HPDE6-E6E7 (cell line): Measurements from ENCODE around the gene GPR153.
"Not testable (repeated sequence)": the region's sequence is repeated elsewhere in the genome, so short reads cannot be mapped to it uniquely, and the experiment has no call there.

Experiments
- DNase-seq: peaks from one replicate; pipeline ENCODE4 v3.0.0; 2011; ENCODE audit warnings: missing footprints; ENCODE audit errors: extremely low spot score

Gene GPR153

GRCh38 chr1:6233376-6233775 is 27.5 kb downstream of the GPR153 start:
- no peak for DNase-seq

DNA sequence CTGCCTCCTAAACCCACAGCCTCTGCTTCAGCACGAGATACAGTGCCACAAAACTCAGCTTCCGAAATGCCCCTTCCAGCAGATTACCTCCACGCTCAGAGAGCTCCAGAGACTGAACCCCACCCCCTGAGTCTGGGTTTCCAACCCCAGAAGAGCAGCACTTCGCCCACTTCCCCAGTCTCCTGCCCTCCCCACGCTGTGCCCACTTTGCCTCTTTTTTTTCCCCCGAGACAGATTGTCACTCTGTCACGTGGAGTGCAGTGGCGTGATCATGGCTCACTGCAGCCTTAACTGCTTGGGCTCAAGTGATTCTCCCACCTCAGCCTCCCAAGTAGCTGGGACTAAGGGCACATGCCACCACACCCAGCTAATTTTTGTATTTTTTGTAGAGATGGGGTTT is 35.2 kb downstream of the GPR153 start:
- DNase-seq, result no peak

- DNase-seq, result no peak
Measured at GRCh38 chr1:6224718-6225117, 36.2 kb downstream of the GPR153 start.

DNA sequence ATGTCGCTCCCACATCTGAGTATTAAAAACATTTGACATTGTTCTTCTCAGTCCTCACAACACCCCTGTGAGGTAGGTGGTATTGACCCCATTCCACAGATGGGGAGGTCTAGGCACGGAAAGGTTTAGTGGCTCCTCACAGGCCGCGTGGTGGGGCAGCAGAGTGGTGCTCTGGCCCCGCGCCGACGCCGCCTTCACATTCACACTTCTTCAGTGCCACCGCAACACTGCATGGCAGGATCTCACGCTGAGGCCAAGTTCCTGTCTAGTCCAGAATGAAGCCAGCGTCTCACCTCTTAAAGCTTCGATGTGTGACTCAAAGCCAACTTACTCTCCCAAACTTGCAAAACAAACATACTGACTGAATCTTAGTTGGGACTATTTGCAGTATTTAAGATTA is 37.3 kb downstream of the GPR153 start:
- no peak for DNase-seq

GRCh38 chr1:6222636-6223035 is 38.3 kb downstream of the GPR153 start:
- no peak for DNase-seq

- DNase-seq, result no peak
Measured at GRCh38 chr1:6221210-6221784, 39.6 kb downstream of the GPR153 start.

GRCh38 chr1:6220236-6220635 is 40.7 kb downstream of the GPR153 start:
- DNase-seq, result peak; percentile 94

DNA sequence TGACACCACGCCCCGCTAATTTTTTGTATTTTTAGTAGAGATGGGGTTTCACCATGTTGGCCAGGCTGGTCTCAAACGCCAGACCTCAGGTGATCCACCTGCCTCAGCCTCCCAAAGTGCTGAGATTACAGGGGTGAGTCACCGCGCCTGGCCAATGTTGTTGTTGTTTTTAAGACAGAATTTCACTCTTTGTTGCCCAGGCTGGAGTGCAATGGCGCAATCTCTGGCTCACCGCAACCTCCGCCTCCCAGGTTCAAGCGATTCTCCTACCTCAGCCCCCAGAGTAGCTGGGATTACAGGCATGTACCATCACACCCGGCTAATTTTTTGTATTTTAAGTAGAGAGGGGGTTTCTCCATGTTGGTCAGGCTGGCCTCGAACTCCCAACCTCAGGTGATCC is 41.3 kb downstream of the GPR153 start:
- not testable (repeated sequence) for DNase-seq

DNA sequence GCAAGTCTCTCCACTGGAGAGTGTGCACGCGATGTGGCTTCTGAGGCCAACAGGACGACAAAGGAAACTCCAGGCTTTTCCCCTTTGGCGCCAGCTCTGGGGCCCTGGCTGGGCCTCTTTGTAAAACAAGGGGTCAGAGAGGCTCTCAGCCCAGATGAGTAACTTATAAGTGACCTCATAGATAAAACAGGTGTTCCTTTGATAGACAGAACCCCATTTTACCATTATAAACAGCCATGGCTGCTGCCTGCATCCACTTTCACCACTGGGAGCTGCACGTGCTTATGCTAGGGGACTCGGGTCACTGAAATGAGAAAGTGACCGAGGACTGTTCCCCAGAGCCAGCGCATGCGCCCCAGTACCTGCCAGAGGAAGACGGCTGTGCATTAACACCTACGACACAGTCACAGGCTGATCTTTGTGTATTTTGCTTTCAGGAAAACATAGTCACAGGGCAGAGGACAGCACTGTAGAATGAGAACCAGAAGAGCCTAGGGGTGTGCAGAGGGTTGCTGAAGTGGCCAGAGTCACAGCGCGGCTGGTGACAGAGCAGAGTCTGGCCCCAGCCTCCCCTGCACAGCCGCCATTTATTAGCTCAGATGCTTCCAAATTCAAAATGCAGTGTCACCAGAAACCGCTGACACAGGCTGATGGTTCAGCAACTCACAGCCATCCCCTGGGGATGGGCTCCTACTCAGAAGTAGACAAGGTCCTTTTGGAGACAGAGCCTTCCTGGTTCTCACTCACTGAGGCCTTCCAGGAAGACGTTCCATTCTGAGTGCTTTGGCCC is 42.3 kb downstream of the GPR153 start:
- no peak for DNase-seq

- no peak for DNase-seq
Measured at GRCh38 chr1:6212193-6212959, 48.5 kb downstream of the GPR153 start.

DNA sequence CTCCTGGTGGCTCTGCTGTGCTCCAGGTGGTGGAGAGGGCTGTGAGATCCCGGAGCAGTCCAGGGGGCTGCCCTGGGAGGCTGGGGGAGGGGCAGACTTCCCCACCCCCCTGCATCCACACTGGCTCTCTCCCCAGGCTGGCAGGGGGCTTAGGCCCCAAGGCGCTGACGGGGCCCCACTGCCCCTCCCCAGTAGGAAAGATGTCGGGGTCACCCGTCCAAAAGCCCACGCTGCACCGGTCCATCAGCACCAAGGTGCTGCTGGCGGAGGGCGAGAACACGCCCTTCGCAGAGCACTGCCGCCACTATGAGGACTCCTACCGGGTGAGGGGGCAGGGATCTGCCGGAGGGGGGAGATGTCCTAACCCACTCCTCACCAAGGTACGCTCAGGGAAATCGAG is 49.2 kb downstream of the GPR153 start:
- no peak for DNase-seq

DNA sequence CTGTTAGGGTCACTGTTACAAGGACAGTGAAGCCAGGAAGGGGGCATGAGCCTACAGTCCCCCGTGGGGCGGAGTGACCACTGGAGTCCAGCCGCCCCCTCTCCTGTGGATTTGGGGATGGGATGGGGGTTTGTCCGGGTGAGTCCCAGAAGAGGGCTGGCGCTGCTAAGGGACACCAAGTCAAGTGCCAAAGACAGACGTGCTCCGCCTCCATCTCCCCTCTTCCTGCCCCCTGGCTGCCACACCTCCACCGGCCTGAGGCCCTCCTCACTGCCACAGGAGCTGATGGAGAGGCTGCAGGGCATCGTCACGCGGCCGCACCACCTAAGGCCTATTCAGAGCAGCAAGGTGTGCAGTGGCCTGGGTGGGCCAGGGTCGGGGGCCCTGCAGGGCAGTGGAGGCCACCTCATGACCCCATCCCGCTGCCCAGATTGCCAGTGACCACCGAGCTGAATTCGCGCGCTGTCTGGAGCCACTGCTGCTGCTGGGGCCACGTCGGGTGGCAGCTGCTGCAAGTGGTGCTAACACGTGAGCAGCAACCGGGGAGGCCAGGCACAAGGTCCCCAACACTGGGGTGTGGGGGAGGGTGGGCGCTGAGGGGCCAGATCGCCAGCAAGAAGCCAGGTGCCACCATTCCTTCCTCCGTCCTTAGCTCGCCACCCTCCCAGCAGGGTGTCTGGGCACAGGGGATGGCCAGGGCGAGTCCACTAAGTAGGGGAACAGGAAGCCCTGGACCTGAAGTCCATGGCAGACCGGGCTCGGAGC is 50.1 kb downstream of the GPR153 start:
- no peak for DNase-seq

- DNase-seq, result no peak
Measured at GRCh38 chr1:6209661-6210580, 51.0 kb downstream of the GPR153 start.

GRCh38 chr1:6208723-6209660 is 51.9 kb downstream of the GPR153 start:
- DNase-seq, result no peak

GRCh38 chr1:6207921-6208320 is 53.0 kb downstream of the GPR153 start:
- DNase-seq, result no peak

DNA sequence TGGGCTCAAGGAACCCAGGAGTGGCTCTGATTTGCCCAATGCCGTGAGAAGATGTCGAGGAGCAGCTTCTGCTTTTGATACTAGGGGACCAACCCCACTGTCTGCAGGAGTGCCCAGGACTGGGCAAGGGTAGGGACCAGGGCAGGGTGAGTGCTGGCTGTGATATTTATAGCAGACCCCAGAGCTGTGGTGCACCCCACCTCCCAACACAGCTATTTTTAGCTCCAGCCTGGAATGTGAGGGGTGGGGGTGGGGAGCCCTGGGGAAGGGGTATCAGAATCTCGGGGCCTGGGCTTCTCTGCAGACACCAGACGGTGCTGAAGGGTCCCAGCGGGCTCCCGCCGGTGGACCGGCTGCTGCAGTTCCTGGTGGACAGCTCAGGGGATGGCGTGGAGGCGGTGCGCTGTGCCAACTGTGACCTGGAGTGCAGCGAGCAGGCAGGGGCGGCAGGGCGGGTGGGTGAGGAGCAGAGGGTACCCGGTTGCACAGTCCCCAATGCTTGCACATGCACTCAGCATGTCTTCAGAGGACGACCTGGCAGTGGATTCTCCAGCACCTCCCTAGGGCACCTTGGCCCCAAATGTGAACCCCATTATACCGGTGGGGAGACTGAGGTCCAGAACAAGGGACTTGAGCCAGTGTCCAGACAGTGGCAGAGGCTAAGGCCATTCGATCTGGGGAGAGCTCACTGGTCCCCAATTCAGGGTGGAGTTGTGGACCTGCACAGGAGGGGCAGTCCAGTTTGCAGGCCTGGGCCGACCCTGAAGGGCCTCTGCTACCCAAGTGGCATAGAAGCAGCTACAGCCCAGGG is 53.6 kb downstream of the GPR153 start:
- DNase-seq, result no peak

DNA sequence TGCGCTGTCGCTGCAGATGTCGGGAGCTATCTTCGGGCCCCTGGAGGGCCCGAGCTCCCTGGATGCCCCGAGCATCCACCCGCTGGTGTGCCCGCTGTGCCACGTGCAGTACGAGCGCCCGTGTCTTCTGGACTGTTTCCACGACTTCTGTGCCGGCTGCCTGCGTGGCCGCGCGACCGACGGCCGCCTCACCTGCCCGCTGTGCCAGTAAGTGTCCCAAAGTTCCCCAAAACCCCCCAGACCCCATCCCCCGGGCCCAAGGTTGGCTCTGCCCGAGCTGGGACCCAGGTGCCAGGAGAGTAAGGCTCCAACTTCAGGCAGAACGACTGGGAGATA is 54.4 kb downstream of the GPR153 start:
- no peak for DNase-seq

DNA sequence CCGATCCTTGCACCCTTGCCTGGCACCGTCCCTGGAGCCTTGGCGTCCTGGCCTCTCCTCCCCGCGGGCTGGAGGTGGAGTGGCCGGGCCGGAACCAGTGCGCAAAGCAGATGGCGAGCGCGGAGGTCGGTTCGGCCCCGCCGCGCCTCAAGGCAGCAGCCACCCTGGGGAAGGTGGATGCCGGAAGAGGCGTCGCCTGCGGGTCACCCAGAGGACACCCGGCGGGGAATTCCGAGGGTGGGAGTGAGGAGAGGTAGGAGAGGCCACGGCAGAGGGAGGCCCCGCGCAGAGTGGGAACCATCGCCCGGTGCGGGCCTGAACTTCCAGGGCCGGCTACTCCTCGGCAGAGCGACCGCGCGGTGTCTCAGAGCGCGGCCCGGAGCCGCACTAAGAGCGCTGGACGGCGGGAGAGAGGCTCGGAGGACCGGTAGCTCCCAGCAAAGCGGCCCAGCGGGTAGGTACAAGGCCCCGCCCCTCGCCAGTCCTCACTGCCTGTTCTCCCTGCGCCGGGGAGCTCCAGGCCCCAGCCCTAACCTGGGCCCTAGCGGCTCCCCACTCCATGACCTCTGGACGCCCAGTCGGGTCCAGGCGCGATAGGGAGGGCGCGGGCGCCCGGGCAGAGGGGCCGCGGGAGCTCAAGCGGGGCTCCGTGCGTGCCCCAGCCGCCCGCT is 54.9 kb downstream of the GPR153 start, which contains the start of gene RNF207:
RNF207 (plus strand) TSS at position 271 of the 671 bp plus-strand sequence. CDS start 417 bp downstream, outside the sequence.
- DNase-seq, result peak; percentile 81
